ENCODE results near the gene SLC44A5. TPM values are rescaled to one million over a fixed set of nuclear protein-coding genes. Genes with fewer than 3 reads are reported as not detected.
"Not testable (repeated sequence)": the region's sequence is repeated elsewhere in the genome, so short reads cannot be mapped to it uniquely, and the experiment has no call there.

Gene SLC44A5
- total and polyA plus RNA-seq, 2 donors (not counting 1 experiment from before 2014, with no cell fraction given) = 2.8 to 4.2 TPM

- WGBS (ENCODE audit: insufficient coverage) = 29% methylated on average over 1 of the region's 2 CpGs
- H3K27ac Mint-ChIP-seq = no peak overlapping the region
- Histone ChIP-seq H4K20me1 (ENCODE audit: control insufficient read depth, insufficient read depth, low read length, poor library complexity, severe bottlenecking) (no peaks in the 10 kb centered on the region), H3K4me1 (ENCODE audit: control insufficient read depth in 2 of 2, insufficient read depth in 2 of 2, low read length in 2 of 2) (no peaks in the 10 kb centered on the region), H3K4me3 (ENCODE audit: control extremely low read depth in 1 of 5, extremely low read depth in 1 of 5, insufficient read depth in 1 of 5, low read depth in 2 of 5, low read length in 4 of 5) (no peak overlapping the region), H2AFZ (ENCODE audit: insufficient read depth, low read depth, low read length, poor library complexity, severe bottlenecking) (no peak overlapping the region), H3K4me2 (replicated peaks; ENCODE audit: low read depth, low read length, poor library complexity, severe bottlenecking) (no peak overlapping the region), H3K9ac (ENCODE audit: low read length) (no peak overlapping the region), H3K9me3 (ENCODE audit: control extremely low read depth in 1 of 3, control insufficient read depth in 2 of 3, insufficient read depth in 1 of 3, low read length in 2 of 3) (peaks cover 0 to 8% (median 1%) of the 10 kb centered on the region in 3 donors), H3K36me3 (replicated peaks in 1 of 2; ENCODE audit: control extremely low read depth in 1 of 2, control insufficient read depth in 1 of 2, extremely low read depth in 1 of 2, insufficient read depth in 2 of 2, low read length in 1 of 2) (no peaks in the 10 kb centered on the region), H3K27ac (ENCODE audit: low read length in 2 of 2) (no peak overlapping the region), H3K27me3 (replicated peaks in 1 of 4; ENCODE audit: control extremely low read depth in 1 of 4, control insufficient read depth in 3 of 4, insufficient read depth in 4 of 4, low read length in 3 of 4) (no peaks in the 10 kb centered on the region), H3K79me2 (ENCODE audit: control insufficient read depth, insufficient read depth, low read length) (no peaks in the 10 kb centered on the region)
- no peaks in the 10 kb centered on the region for H3K27me3 Mint-ChIP-seq
- TF ChIP-seq CTCF (IDR thresholded peaks at IDR 0.05) (no peak), EZH2 (IDR thresholded peaks at IDR 0.05; ENCODE audit: borderline replicate concordance, insufficient read depth, low read depth, low read length, poor library complexity, severe bottlenecking) (no peak)
- no peaks in the 10 kb centered on the region for H3K4me1 Mint-ChIP-seq
- ATAC-seq (ENCODE audit: low read depth) = no peak
- intact Hi-C loops (cut with micrococcal nuclease) = no loop called here
- CTCF ChIA-PET = no interaction called here
- POLR2A ChIA-PET = no interaction called here
- DNase-seq = no peak
- H3K4me3 Mint-ChIP-seq = no peak overlapping the region
- H3K9me3 Mint-ChIP-seq (ENCODE audit: insufficient read depth) = no peaks in the 10 kb centered on the region
Measured at GRCh38 chr1:75482951-75483350, 128.0 kb downstream of the SLC44A5 start.

- H3K36me3 ChIP-seq (replicated peaks in 1 of 2; ENCODE audit: control extremely low read depth in 1 of 2, control insufficient read depth in 1 of 2, extremely low read depth in 1 of 2, insufficient read depth in 2 of 2, low read length in 1 of 2); H3K27me3 ChIP-seq (replicated peaks in 1 of 4; ENCODE audit: control extremely low read depth in 1 of 4, control insufficient read depth in 3 of 4, insufficient read depth in 4 of 4, low read length in 3 of 4); H3K9me3 ChIP-seq (ENCODE audit: control extremely low read depth in 1 of 3, control insufficient read depth in 2 of 3, insufficient read depth in 1 of 3, low read length in 2 of 3); DNase-seq; intact Hi-C loops (cut with micrococcal nuclease); H3K4me1 ChIP-seq (ENCODE audit: control insufficient read depth in 2 of 2, insufficient read depth in 2 of 2, low read length in 2 of 2); H3K27ac Mint-ChIP-seq; H2AFZ ChIP-seq (ENCODE audit: insufficient read depth, low read depth, low read length, poor library complexity, severe bottlenecking); H3K9me3 Mint-ChIP-seq (ENCODE audit: insufficient read depth); POLR2A ChIA-PET; H3K79me2 ChIP-seq (ENCODE audit: control insufficient read depth, insufficient read depth, low read length); H3K4me3 ChIP-seq (ENCODE audit: control extremely low read depth in 1 of 5, extremely low read depth in 1 of 5, insufficient read depth in 1 of 5, low read depth in 2 of 5, low read length in 4 of 5); H4K20me1 ChIP-seq (ENCODE audit: control insufficient read depth, insufficient read depth, low read length, poor library complexity, severe bottlenecking); H3K27me3 Mint-ChIP-seq; H3K9ac ChIP-seq (ENCODE audit: low read length); H3K4me3 Mint-ChIP-seq; H3K27ac ChIP-seq (ENCODE audit: low read length in 2 of 2); ATAC-seq (ENCODE audit: low read depth); CTCF ChIA-PET; H3K4me1 Mint-ChIP-seq; H3K4me2 ChIP-seq (replicated peaks; ENCODE audit: low read depth, low read length, poor library complexity, severe bottlenecking): not testable (repeated sequence)
- WGBS (ENCODE audit: insufficient coverage) = no CpG with 5 or more reads among the region's 12 CpGs
Measured at GRCh38 chr1:75476486-75476885, 134.4 kb downstream of the SLC44A5 start.
